ENCODE data around the gene SHF.

- TF ChIP-seq CTCF (IDR thresholded peaks at IDR 0.05) = no peak
- no peak for TF ChIP-seq ZFX (IDR thresholded peaks at IDR 0.05; ENCODE audit: borderline replicate concordance)
Measured at GRCh38 chr15:45183511-45183910, 4.3 kb downstream of the SHF start.

Measured in 22Rv1 (cell line).